Activated naive CD4-positive, alpha-beta T cell (primary cell): ENCODE results near the gene EYA4.

Source experiments
- DNase-seq, 4 experiments: peaks; one replicate each; lab custom pipeline; 2025; lab: John Stamatoyannopoulos, UW

The EYA4 gene

GRCh38 chr6:133399426-133399825 is 158.3 kb downstream of the EYA4 start:
- DNase-seq: no peak

GRCh38 chr6:133404151-133404550 is 163.0 kb downstream of the EYA4 start:
- no peak for DNase-seq

GRCh38 chr6:133404728-133405127 is 163.6 kb downstream of the EYA4 start:
- no peak for DNase-seq

- DNase-seq: no peak
Measured at GRCh38 chr6:133407320-133408100, 166.4 kb downstream of the EYA4 start.

- no peak for DNase-seq
Measured at GRCh38 chr6:133408132-133408531, 167.0 kb downstream of the EYA4 start.

- no peak for DNase-seq
Measured at GRCh38 chr6:133408543-133408942, 167.4 kb downstream of the EYA4 start.

GRCh38 chr6:133410638-133411435 is 169.7 kb downstream of the EYA4 start:
- no peak for DNase-seq

- DNase-seq: no peak
Measured at GRCh38 chr6:133411757-133412156, 170.6 kb downstream of the EYA4 start.

GRCh38 chr6:133415262-133415661 is 174.1 kb downstream of the EYA4 start:
- no peak for DNase-seq

- no peak for DNase-seq
Measured at GRCh38 chr6:133418108-133418507, 177.0 kb downstream of the EYA4 start.

- DNase-seq: no peak
Measured at GRCh38 chr6:133423242-133423641, 182.1 kb downstream of the EYA4 start.

GRCh38 chr6:133424359-133424758 is 183.2 kb downstream of the EYA4 start:
- DNase-seq: no peak

- DNase-seq: no peak
Measured at GRCh38 chr6:133426038-133426437, 184.9 kb downstream of the EYA4 start.

- DNase-seq: no peak
Measured at GRCh38 chr6:133428295-133428694, 187.1 kb downstream of the EYA4 start.

- no peak for DNase-seq
Measured at GRCh38 chr6:133430530-133430929, 189.4 kb downstream of the EYA4 start.

- DNase-seq: no peak
Measured at GRCh38 chr6:133431031-133431430, 189.9 kb downstream of the EYA4 start.

GRCh38 chr6:133432021-133432989 is 191.1 kb downstream of the EYA4 start:
- DNase-seq: no peak

- no peak for DNase-seq
Measured at GRCh38 chr6:133435065-133435728, 194.0 kb downstream of the EYA4 start.

- no peak for DNase-seq
Measured at GRCh38 chr6:133436652-133437051, 195.5 kb downstream of the EYA4 start.

GRCh38 chr6:133441491-133441890 is 200.3 kb downstream of the EYA4 start:
- DNase-seq: no peak

- DNase-seq: no peak
Measured at GRCh38 chr6:133446789-133447188, 205.6 kb downstream of the EYA4 start.

- no peak for DNase-seq
Measured at GRCh38 chr6:133447924-133448323, 206.8 kb downstream of the EYA4 start.
